SK-N-MC (cell line): ENCODE data around the gene TMC2.

ENCODE experiments used
- EZH2 ChIP-seq: fragments of 200-600 bp; sonication (generic); IDR thresholded peaks from one replicate; pipeline ENCODE4 v1.6.1; 2017; ENCODE audit warnings: antibody characterized with exemption
- POLR2AphosphoS5 ChIP-seq: IDR thresholded peaks from 2 replicates; pipeline ENCODE4 v1.6.1; 2012; ENCODE audit warnings: mild to moderate bottlenecking, low read depth, low read length, borderline replicate concordance

- TF ChIP-seq EZH2: no peak
- no peak for TF ChIP-seq POLR2AphosphoS5
Observed at GRCh38 chr20:2654831-2655230, 118.5 kb downstream of the TMC2 start.
